ENCODE data around the gene C9orf153. TPM values are rescaled to one million over a fixed set of nuclear protein-coding genes. Genes with fewer than 3 reads are reported as not detected.

Gene C9orf153
- total RNA-seq, result 1 to 10 TPM in 2 of 4 donors, under 1 TPM in 2; 0.66 to 2.9 (median 1.2) TPM

DNA sequence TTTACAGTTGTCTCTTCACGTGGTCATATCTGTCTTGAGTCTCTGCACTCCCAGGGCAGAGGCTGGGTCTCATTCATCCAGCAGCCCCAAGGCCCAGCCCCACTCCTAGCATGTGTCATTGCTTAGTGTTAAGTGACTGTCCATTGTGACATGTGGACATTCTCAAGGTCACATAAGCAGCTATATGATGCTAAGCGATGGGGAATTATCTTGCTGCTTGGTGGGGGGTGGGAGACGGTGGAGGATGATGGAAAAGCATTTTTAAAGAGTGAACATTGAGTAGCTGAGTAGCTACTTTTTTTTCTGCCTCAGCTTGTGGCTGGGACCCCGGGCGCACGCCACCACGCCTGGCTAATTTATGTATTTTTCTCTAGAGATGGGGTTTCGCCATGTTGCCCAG lies at the start of gene C9orf153:
Gene C9orf153, minus strand, starts transcription at position 101 of the 400 bp plus-strand sequence. CDS start 30,054 bp downstream, outside the sequence.
- H3K4me3 ChIP-seq, result no peak within 1 kb of the TSS
- 88 to 94% methylated on average over 8 of the region's 8 CpGs for WGBS, 2 donors
- H3K4me1 ChIP-seq, result no peaks in the 10 kb centered on the region
- peaks cover 0 to 54% (median 7%) of the 10 kb centered on the region in 3 donors for H3K36me3 ChIP-seq
- TF ChIP-seq POLR2A (IDR thresholded peaks at IDR 0.05) (no peak), CTCF (IDR thresholded peaks at IDR 0.05) (no peak), EP300 (IDR thresholded peaks at IDR 0.05) (no peak)
- no peaks in the 10 kb centered on the region for H3K27me3 ChIP-seq
- no peak for DNase-seq (ENCODE audit: low spot score in 2 of 2)
- no peaks in the 10 kb centered on the region for H3K9me3 ChIP-seq
- H3K27ac ChIP-seq, result no peak within 1 kb of the TSS

- 63 to 75% methylated on average over 1 of the region's 1 CpG for WGBS, 2 donors
- Histone ChIP-seq H3K4me1 (no peaks in the 10 kb centered on the region), H3K9me3 (no peaks in the 10 kb centered on the region), H3K27ac (no peak overlapping the region), H3K27me3 (no peaks in the 10 kb centered on the region), H3K4me3 (no peak overlapping the region), H3K36me3 (peaks cover 0 to 95% (median 18%) of the 10 kb centered on the region in 3 donors)
- no peak for TF ChIP-seq POLR2A (IDR thresholded peaks at IDR 0.05)
- DNase-seq (ENCODE audit: low spot score in 2 of 2), result no peak
These were observed 49.2 kb upstream of the C9orf153 start for GRCh38 chr9:86308687-86309086.

GRCh38 chr9:86304236-86304730 lies 44.8 kb upstream of the C9orf153 start:
- no peaks in the 10 kb centered on the region for H3K27me3 ChIP-seq
- 41 to 50% methylated on average over 3 of the region's 3 CpGs for WGBS, 2 donors
- no peaks in the 10 kb centered on the region for H3K9me3 ChIP-seq
- DNase-seq (ENCODE audit: low spot score in 2 of 2), result no peak
- H3K4me3 ChIP-seq, result no peak overlapping the region
- peaks cover 3 to 99% (median 5%) of the 10 kb centered on the region in 3 donors for H3K36me3 ChIP-seq
- no peak overlapping the region for H3K27ac ChIP-seq
- H3K4me1 ChIP-seq, result no peaks in the 10 kb centered on the region
- TF ChIP-seq EP300 (IDR thresholded peaks at IDR 0.05), result no peak
- no peak for TF ChIP-seq POLR2A (IDR thresholded peaks at IDR 0.05)
- TF ChIP-seq CTCF (IDR thresholded peaks at IDR 0.05), result no peak

GRCh38 chr9:86303316-86303975 lies 44.0 kb upstream of the C9orf153 start:
- TF ChIP-seq EP300 (IDR thresholded peaks at IDR 0.05), result no peak
- no peak for TF ChIP-seq POLR2A (IDR thresholded peaks at IDR 0.05)
- no peak for TF ChIP-seq CTCF (IDR thresholded peaks at IDR 0.05)
- no peaks in the 10 kb centered on the region for H3K27me3 ChIP-seq
- no peaks in the 10 kb centered on the region for H3K4me1 ChIP-seq
- H3K27ac ChIP-seq, result no peak overlapping the region
- 73 to 74% methylated on average over 4 of the region's 4 CpGs for WGBS, 2 donors
- H3K9me3 ChIP-seq, result no peaks in the 10 kb centered on the region
- peaks cover 3 to 99% (median 5%) of the 10 kb centered on the region in 3 donors for H3K36me3 ChIP-seq
- DNase-seq (ENCODE audit: low spot score in 2 of 2), result no peak
- H3K4me3 ChIP-seq, result no peak overlapping the region

DNA sequence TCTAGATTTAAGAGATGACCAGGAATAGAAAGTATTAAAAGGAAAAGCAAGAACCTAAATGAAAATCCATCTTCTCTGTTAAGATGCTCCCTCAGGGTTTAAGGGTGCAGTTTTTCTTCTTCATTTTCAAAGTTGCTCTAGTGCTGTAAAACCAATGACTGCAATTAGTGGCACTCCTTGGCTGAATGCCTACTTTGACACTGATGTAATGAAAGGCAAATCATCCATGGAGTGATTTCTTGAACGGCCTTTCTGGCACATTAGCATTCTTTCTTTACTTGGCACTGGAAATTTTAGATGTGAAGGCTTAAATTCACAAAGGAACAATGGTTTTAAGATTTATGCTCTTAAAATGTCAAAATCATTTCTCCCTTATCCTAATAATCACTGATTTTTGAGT lies 42.2 kb upstream of the C9orf153 start:
- WGBS, 2 donors, result 39 to 40% methylated on average over 1 of the region's 1 CpG
- DNase-seq (ENCODE audit: low spot score in 2 of 2), result no peak
- no peaks in the 10 kb centered on the region for H3K9me3 ChIP-seq
- no peak for TF ChIP-seq CTCF (IDR thresholded peaks at IDR 0.05)
- no peak for TF ChIP-seq POLR2A (IDR thresholded peaks at IDR 0.05)
- no peak for TF ChIP-seq EP300 (IDR thresholded peaks at IDR 0.05)
- no peak overlapping the region for H3K4me3 ChIP-seq
- no peaks in the 10 kb centered on the region for H3K4me1 ChIP-seq
- no peak overlapping the region for H3K27ac ChIP-seq
- peaks cover 3 to 97% (median 10%) of the 10 kb centered on the region in 3 donors for H3K36me3 ChIP-seq
- H3K27me3 ChIP-seq, result no peaks in the 10 kb centered on the region

Measured in tibial nerve (tissue), 4 donors.